Measurements from ENCODE around the gene SNPH.

SNPH gene

DNA sequence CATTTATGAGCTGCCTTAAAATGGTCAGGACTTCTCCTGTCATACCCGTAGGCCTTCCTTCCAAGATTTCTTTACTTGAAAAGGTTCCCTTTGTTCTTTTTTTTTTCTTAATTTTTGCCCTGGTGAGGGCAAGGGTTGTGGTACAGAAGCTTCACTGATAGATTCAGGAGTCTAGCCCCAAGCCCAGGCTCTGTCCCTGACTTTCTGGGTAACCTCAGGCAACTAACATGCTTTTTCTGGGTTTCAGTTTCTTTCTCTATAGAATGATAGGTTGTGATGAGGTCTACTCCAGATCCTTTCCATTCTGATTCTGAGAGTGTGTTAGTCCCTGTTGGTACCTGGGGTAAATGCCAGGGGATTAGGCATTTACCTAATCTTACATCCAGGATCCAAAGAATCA is 21.2 kb downstream of the SNPH start:
- DNase-seq (ENCODE audit: low read depth in 2 of 2): no peak

- no peak for DNase-seq (ENCODE audit: low read depth in 2 of 2)
These were observed 21.9 kb downstream of the SNPH start for GRCh38 chr20:1287787-1288569.

DNA sequence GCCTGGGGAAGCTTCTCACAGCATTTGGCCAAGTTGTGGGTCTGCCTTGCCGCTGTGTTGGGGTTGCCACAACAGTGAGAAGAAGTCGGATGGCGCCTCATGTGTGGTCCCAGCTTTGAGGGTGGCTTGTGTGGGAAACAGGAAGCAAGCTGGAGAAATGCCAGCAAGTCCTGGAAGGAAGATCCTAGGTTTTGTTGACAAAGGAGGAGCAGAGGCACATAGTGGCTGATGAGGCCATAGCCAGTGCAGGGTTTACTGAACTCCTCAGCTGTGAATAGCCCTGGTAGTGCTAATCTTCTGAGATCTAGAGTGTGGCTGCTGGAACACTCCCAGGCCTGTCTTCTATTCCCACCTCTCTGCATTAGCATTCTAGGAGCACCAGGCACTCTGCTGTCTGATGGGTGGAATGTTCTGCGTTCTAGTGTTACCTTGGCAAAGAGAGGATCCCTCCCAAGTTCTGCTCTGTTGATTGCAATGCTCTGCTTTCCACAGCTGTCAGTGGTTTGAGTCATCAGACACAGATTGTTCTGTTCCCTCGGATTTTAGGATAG is 25.2 kb downstream of the SNPH start:
- DNase-seq (ENCODE audit: low read depth in 2 of 2): no peak

GRCh38 chr20:1292620-1293019 is 26.5 kb downstream of the SNPH start:
- DNase-seq (ENCODE audit: low read depth in 2 of 2): no peak

DNA sequence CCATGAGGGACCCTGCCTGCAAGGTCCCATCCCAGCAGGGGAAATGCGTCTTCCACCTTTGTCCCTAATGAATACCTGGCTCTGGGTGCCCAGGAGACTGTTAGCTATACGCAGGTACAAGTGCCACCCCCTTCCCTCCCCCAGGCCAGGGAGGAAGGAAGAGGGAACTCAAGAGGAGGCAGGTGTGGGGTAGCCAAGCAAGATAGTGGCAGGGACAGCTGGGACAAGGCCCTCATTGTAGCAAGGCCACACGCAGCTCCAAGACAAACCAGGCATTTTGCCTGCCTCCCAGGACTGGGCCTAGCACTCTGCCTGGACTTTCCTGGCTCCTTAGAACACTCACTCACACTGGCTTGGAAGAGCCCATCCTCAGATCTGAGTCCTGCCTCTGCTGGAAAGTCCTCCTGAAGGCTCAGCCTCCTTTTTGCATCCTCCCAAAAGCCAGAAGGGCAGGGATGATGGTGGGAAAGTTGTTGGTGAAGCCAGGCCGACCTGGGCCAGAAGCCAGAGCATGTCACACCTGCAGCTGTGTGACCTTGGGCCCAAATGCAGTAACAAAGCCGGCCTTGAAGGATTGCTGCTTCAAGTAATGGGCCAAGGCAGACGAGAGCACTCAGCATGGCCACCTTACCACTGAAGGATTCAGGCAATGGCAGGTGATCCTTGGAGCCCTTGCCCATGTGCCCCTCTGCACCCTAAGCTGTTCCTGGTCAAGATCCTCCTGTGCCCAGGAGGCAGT is 27.7 kb downstream of the SNPH start:
- no peak for DNase-seq (ENCODE audit: low read depth in 2 of 2)

DNA sequence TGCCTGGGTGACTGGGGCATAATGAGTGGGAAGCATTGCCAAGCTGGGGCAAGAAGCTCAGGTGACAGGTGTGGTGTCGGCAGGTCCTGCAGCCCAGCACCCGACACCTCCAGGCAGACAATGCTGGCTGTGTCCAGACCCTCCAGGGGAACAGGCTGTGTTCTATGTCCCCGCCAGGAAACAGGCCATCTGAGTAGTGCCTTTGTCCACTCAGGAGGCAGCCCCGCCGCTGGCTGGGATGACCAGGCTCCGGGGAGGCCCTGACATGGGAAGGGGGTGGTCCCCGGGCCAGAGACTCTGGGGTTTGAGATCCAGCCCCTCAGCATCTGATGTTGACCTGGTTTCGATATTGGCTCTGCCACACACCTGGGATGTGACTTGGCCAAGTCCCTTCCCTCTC is 28.4 kb downstream of the SNPH start:
- DNase-seq (ENCODE audit: low read depth in 2 of 2): no peak

DNA sequence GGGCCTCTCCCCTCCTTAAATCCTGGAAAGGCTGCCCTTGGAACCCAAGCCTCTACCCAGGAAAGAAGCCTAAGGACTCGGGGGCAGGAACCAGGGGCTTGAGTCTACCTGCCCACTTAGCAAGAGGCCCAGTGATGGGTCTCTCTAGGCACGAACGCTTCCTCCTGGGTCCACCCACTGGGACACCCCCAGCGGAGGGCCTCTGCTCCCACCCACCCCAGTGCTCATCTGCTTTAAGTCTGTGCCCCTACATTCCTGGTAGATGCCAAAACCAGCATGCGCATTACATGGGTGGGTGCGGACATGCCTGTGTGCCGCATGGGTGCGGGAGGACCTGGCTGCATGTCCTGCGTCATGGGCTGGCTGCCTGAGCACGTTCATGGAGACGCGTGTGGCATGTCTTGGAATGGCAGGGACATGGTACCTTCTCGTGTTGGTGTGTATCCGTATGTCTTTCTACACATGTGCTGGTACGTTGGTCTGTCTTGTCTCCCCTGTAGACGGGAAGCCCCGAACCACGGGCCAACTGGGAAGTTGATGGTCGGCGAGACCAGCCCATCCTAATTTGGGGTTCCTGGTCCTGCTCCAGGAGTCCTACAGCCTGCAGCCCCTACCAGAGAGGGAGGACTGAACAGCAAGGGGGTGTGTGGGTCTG is 29.3 kb downstream of the SNPH start:
- DNase-seq (ENCODE audit: low read depth in 2 of 2): no peak

GRCh38 chr20:1296117-1296610 is 30.1 kb downstream of the SNPH start:
- DNase-seq (ENCODE audit: low read depth in 2 of 2): no peak

GRCh38 chr20:1296922-1297321 is 30.8 kb downstream of the SNPH start:
- no peak for DNase-seq (ENCODE audit: low read depth in 2 of 2)

DNA sequence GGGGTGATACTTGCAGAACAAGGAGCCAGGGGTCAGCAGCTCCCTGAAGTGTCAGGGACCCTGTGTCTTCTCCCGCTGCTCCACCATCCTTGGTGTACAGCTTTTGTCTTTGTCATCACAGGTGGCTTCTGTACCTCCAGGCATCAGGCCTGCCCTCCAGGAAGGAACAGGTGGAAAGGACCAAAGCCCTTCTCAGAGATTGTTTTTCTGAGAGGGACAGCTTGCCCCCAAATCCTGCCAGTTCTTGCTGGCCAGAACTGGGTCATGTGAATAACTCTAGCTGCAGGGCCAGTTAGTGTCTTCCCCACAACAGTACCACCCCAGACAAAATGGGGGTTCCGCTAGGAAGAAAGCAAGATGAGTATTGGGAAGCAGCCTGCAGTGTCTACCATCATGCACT is 31.4 kb downstream of the SNPH start:
- no peak for DNase-seq (ENCODE audit: low read depth in 2 of 2)

GRCh38 chr20:1298166-1298565 is 32.1 kb downstream of the SNPH start:
- no peak for DNase-seq (ENCODE audit: low read depth in 2 of 2)

DNA sequence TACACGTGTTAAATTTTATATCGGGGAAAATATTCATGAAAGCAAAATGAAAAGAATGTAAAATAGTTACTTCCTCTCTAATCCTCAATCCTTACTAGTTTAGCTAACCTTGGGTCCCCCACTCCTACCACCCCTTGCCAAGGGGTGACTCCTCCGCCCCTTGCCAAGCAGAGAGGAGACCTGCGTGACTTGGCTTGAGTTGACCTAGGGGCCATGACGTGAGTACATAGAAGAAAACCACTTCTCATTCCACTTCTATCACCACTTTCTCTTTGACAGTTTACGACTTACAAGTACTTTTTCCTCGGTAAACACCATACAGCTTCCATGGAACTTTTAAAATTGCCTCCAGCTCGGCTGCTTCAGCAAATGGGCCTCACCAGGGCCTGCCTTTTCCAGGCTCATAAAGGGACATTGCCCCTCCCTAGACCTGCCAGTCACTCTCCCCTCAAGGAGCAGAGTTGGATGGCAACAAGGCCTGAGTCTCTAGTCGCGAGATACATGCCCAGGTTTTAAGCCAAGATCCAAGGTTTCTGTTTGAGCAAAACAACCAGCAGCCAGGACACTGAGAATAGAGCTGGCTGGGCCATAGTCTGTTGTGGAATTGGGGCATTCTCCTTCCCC is 32.9 kb downstream of the SNPH start:
- DNase-seq (ENCODE audit: low read depth in 2 of 2): no peak

- DNase-seq (ENCODE audit: low read depth in 2 of 2): no peak
These were observed 33.4 kb downstream of the SNPH start for GRCh38 chr20:1299522-1299921.

GRCh38 chr20:1300083-1300840 is 34.2 kb downstream of the SNPH start:
- DNase-seq (ENCODE audit: low read depth in 2 of 2): no peak

DNA sequence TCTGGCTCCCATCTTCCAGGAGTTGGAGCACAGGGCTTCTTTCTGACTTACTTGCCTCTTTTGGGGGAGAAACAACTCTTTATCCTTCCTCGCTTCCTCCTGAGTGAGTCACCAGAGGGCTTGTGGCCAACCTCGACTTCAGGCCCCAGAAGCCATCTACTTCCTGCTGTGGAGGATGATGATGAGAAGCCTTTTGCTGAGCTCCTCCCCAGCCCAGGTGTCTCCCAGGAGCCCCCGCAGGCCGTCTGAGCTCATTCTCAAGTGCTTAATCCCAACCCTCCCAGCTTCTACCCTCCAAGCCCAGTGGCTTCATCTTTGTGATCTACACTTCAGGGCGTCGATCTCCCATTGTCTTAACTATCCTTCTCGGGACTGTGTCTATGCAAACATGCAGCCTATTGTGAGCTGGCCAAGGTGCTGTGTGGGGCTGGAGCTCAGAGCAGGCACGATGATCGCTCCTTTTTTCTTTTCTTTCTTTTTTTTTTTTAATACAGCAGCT is 35.0 kb downstream of the SNPH start:
- DNase-seq (ENCODE audit: low read depth in 2 of 2): peak; percentile 28 to 33

GRCh38 chr20:1302685-1303541 is 36.8 kb downstream of the SNPH start:
- DNase-seq (ENCODE audit: low read depth in 2 of 2): no peak

DNA sequence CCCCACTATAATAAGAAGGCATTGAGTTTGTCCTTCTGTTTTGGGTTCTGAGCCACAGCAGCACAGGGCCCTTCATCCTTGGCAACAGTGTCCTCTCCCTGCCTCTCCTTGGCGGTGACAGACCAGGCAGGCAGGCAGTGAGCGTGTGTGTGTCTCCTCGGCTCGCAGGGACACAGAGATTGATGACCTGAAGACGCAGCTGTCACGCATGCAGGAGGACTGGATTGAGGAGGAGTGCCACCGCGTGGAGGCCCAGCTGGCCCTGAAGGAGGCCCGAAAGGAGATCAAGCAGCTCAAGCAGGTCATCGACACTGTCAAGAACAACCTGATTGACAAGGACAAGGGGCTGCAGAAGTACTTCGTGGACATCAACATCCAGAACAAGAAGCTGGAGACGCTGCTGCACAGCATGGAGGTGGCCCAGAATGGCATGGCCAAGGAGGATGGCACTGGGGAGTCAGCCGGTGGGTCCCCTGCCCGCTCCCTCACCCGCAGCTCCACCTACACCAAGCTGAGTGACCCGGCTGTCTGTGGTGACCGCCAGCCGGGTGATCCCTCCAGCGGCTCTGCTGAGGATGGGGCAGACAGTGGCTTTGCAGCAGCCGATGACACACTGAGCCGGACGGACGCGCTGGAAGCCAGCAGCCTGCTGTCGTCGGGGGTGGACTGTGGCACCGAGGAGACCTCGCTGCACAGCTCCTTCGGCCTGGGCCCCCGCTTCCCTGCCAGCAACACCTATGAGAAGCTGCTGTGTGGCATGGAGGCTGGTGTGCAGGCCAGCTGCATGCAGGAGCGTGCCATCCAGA is 38.8 kb downstream of the SNPH start:
- DNase-seq (ENCODE audit: low read depth in 2 of 2): no peak

- DNase-seq (ENCODE audit: low read depth in 2 of 2): no peak
These were observed 39.6 kb downstream of the SNPH start for GRCh38 chr20:1305712-1306111.

Measured in activated CD8-positive, alpha-beta memory T cell treated with anti-CD3 and anti-CD28 coated beads for 4 hours (primary cell).